Measurements from ENCODE around the gene IFT88.

DNA sequence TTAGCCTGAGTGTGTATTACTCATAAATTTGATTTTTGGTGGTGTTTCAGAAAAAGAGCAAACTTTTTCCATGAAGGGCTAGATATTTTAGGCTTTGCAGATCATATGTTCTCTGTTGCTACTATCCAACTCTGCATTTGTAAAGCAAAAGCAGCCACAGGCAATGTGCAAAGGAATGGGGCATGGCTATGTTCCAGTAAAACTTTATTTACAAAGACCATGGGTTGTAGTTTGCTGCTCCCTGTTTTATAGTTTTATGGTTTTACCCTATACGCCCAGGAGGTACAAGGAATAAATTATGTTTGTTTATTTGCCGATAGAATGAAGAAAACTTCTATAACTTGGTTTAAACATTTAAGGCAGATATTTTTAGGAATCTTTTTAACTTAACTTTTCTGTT, 23.6 kb downstream of the IFT88 start:
- TF ChIP-seq, protein P1, sequence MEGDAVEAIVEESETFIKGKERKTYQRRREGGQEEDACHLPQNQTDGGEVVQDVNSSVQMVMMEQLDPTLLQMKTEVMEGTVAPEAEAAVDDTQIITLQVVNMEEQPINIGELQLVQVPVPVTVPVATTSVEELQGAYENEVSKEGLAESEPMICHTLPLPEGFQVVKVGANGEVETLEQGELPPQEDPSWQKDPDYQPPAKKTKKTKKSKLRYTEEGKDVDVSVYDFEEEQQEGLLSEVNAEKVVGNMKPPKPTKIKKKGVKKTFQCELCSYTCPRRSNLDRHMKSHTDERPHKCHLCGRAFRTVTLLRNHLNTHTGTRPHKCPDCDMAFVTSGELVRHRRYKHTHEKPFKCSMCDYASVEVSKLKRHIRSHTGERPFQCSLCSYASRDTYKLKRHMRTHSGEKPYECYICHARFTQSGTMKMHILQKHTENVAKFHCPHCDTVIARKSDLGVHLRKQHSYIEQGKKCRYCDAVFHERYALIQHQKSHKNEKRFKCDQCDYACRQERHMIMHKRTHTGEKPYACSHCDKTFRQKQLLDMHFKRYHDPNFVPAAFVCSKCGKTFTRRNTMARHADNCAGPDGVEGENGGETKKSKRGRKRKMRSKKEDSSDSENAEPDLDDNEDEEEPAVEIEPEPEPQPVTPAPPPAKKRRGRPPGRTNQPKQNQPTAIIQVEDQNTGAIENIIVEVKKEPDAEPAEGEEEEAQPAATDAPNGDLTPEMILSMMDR (IDR thresholded peaks at IDR 0.05), result no peak
- TF ChIP-seq POLR2AphosphoS5 (IDR thresholded peaks at IDR 0.05) (no peak), POLR2A (IDR thresholded peaks at IDR 0.05) (no peak), EP300 (IDR thresholded peaks at IDR 0.05) (no peak)

Data from suprapubic skin (tissue), 4 donors.